Activated T-helper 1 cell treated with anti-CD3 and anti-CD28 coated beads, Interleukin-2, amount 50 U/mL, for 16 hours (primary cell): ENCODE results near the gene INPP5A.

Source experiments
- DNase-seq, 2 donors: peaks; one replicate each; pipeline ENCODE4 v3.0.0-alpha.2; 2020; ENCODE audit warnings: low read depth in 1 of 2, low spot score in 1 of 2

INPP5A gene

GRCh38 chr10:132610071-132610701 is 72.6 kb downstream of the INPP5A start:
- DNase-seq: no peak

- no peak for DNase-seq
Observed at GRCh38 chr10:132611026-132611910, 73.7 kb downstream of the INPP5A start.

- no peak for DNase-seq
Observed at GRCh38 chr10:132611986-132612385, 74.4 kb downstream of the INPP5A start.

- no peak for DNase-seq
Observed at GRCh38 chr10:132612571-132613504, 75.3 kb downstream of the INPP5A start.

- DNase-seq: no peak
Observed at GRCh38 chr10:132613566-132614348, 76.2 kb downstream of the INPP5A start.

- no peak for DNase-seq
Observed at GRCh38 chr10:132614431-132615340, 77.1 kb downstream of the INPP5A start.

GRCh38 chr10:132615341-132616169 is 78.0 kb downstream of the INPP5A start:
- no peak for DNase-seq

GRCh38 chr10:132616170-132616995 is 78.8 kb downstream of the INPP5A start:
- DNase-seq: peak; percentile 15 to 47

- no peak for DNase-seq
Observed at GRCh38 chr10:132616996-132617736, 79.6 kb downstream of the INPP5A start.

GRCh38 chr10:132617737-132618052 is 80.1 kb downstream of the INPP5A start:
- no peak for DNase-seq

GRCh38 chr10:132618158-132618919 is 80.8 kb downstream of the INPP5A start:
- no peak for DNase-seq

GRCh38 chr10:132619927-132620326 is 82.3 kb downstream of the INPP5A start:
- no peak for DNase-seq

GRCh38 chr10:132624061-132624846 is 86.7 kb downstream of the INPP5A start:
- DNase-seq: no peak

- no peak for DNase-seq
Observed at GRCh38 chr10:132624847-132625471, 87.4 kb downstream of the INPP5A start.

GRCh38 chr10:132626019-132626760 is 88.6 kb downstream of the INPP5A start:
- no peak for DNase-seq
